HG03469 (cell line): ENCODE results near the gene GRAMD4.

Source experiments
- ATAC-seq: cut with Tn5 transposase; IDR thresholded peaks from one replicate; pipeline ENCODE4 v1.9.1; 2021; ENCODE audit warnings: mild to moderate bottlenecking, moderate library complexity, moderate number of reproducible peaks; ENCODE audit not compliant: unreplicated experiment

The GRAMD4 gene

DNA sequence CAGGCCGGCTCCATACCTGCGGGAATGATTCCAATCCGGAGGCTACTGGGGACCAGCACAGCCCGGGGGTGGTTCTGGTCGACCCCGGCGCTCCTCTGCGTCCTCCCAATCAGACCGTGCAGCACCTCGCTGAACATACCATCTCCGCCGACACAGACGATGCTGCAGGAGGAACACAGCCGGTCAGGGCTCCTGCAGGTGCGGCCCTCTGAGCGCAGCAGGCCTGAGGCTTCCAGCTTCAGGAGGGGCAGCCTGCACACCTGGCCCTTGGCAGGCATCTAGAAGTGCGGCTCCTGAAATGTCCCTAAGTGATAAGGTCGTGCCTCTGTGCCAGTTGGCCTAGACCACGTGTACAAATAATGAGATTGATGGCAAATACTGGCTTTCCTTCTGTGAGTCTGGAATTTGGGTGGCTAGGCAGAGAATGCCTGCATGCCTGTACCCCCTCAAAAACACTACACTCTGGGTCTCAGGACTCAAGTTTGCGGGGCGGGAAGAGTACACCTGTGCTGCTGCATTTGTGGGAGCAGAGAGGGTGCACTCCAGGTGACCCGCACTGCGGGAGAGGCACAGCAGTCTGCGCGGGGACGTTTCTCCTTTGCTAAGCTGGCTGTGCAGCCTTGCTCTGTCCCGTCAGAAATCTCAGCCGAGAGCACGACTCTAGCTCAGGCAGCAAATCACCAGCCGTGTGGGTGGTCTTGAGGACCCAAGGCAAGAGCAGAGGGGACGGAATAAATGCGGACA lies 87.8 kb downstream of the GRAMD4 start:
- ATAC-seq, result no peak

DNA sequence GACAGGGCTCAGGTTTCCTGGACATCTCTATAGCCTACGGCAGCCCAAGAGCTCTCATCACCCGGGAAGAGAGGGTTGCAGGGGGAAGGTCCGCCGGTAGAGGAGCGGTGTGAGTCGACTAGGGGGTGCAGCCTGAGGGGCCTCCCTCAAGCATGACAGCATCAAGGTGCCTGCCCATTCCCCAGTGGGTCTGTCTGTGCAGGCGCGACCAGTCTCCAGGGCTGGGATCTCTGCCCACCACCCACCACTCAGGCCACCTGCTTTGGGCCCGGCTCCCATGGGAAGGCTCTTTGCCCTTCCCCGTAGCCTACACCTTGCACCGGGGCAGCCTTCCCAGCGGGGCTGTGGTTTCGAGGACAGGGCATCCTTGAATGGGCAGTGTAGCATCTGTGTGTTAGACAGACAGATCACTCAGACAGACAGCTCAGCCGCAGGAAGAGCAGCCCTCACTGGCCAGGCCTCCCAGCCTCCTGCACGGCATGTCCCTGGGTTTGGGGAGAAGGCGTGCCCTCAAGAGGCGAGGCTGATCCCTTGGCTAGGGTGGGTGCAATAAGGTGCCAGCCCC lies 88.7 kb downstream of the GRAMD4 start:
- ATAC-seq, result no peak

DNA sequence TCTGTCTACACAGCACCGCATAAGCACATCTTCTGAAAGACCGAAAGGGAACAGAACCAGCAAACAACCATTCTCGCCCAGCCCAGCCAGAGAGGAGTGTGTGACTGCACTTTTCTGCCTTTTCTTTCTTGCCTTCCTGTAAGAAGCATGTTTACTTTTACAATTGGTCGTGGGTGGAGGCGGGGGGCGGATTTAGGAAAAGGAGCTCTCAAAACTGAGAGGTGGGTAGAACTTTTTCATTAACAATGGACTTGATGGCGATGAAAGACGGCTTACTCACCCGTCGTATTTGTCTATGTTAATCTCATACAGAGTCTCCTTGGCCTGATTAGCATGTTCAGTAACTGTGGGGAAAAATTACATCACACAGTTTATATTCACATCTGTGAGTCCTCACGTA lies 90.6 kb downstream of the GRAMD4 start:
- no peak for ATAC-seq

DNA sequence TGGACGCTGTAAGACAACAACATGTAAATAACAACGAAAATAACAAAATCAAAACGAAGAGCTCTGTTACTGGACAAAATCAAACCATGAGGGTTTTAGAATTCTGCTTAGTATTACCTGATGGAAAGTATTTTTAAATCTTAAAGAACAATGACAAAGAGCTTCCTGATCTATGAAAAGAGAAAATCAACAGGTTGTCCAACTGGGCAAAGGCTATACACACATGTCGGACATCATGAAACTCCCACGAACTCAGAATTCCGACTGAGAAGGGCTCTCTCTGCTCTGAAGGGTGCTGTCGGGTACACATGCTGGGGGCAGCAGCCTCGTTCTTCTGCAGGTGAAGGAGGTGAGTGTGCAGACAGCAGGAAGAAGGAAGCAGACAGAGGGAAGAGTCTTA lies 92.1 kb downstream of the GRAMD4 start:
- ATAC-seq, result no peak

DNA sequence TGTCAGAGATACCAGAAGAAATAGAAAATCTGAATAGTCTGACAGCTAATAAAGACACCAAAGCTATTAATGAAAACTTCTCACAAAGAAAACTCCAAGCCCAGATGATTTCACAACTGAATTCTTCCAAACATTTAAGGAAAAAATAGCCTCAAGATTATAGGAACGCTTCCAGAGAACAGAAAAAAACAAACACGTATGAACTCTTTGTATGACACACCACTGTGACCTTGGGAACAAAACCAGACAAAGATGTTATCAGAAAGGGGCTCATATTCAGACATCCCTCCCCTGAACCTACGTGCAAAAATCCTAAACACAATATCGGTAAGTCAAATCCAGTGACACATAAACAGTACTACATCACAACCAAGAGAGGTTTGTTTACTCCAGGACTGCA lies 94.4 kb downstream of the GRAMD4 start:
- ATAC-seq, result no peak

DNA sequence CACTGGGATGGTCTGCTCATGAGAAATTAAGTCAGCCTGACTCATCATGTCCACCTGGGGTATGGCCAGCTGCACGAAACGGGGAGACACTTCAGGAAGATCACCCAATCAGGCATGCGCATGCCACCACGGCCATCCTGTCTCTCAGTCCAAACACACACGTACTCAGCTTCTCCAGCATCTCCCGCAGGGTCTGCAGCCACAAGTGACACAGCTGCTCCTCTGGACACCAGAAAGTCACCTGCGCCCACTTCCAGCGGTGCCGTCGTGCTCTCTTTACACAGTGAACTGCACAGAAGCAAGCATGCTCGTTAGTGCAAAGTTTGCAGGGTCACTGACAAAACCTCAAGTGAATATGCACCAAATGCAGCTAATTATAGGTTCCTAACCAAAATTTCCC lies 99.7 kb downstream of the GRAMD4 start:
- no peak for ATAC-seq

DNA sequence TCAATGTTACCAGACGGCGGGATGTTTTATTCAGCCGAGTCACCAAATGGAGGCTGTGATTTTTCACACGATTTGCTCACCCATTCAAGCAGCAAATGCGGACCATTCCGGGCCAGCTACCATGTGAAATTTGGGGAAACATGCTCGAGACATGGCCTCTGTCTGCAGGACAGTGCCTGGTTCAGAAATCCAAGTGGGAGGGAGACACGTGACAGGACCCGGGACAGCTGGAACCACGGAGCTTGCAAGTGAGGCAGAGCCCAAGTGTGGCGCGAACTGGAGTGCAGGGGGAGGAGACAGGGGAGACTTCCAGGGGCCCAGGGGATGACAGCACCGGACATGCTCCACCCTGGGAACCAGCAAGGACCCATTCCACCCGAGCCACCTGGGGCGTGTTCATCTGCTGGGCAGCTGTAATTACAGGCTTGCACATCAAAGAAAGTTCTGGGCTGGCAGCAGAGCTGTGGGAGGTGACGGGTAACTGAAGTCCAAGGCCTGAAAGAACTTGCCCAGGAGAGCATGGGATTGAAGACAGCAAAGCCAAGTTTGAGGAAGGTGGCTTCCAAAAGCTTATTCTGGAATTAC lies 101.4 kb downstream of the GRAMD4 start:
- ATAC-seq, result no peak

DNA sequence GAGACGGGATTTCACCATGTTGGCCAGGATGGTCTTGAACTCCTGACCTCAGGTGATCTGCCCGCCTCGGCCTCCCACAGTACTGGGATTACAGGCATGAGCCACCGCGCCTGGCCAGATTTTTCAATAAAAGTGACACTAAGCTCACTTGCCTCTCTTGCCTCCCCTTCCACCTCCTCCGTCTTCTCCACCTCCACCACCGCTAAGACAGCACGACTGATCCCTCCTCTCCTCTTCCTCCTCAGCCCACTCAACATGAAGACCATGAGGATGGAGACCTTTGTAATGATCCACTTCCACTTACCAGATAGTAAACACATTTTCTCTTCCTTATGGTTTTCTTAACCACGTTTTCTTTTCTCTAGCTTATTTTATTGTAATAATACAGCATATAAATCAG lies 103.7 kb downstream of the GRAMD4 start:
- ATAC-seq, result no peak

DNA sequence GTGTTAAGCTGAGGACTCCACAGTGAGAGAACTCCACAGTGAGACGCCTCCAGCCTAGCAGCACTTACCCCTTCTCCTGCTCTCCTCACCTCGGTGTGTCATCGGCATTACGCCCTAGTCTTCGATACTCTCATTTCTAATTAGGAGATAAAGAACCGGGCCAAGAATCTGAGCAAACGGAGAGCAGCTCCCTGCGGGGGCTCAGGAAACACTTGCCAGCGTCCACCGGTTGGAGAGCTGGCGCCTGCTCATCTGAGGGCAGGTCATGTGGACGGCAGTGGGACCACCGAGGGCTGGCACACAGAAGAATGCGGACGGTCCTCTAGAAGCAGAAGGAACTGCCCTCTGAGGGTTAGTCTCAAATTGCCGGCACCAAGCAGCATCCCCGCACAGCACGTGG lies 104.9 kb downstream of the GRAMD4 start:
- ATAC-seq, result no peak

DNA sequence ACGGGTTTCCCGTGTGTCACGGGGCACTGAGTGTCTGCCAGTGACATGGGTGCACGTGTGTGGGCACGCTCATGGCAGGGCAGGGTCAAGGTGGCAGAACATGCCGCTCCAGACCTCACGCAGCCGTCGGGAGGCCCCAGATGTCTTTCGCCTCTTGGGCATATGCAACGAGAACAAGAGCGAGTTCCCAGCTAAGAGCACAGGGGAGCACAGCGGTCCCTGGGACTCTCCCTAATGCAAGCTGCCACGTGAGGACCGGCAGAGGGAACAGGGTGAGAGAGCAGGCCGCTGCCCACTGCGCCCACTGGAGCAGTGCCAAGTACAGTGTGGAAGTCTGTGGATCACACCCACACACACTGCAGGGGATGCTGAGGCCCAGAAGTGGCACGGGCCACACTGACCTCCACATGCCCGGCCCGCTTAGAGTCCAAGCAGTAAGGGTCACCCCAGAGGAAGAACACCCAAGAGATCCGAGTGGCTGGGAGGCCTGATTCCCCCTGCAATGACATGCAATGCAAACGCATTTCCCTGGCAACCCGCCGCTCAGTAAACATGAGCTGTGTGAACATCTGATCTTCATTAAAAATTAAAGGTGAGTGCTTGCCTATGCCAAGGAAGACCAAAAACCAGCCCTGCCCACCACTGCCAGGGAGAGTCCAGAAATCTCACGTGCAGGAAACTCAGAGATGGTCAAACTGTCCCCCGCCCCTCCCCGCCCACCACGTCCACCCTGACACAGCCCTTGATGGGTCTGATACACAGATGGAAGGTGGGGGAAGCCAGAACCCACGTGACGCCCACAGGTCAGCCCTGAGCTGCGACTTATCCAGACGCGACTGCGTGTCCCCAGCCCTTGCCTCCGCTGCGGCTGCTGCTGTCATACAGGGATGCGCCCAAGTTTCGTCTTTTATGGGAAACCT lies 106.1 kb downstream of the GRAMD4 start:
- ATAC-seq, result no peak

DNA sequence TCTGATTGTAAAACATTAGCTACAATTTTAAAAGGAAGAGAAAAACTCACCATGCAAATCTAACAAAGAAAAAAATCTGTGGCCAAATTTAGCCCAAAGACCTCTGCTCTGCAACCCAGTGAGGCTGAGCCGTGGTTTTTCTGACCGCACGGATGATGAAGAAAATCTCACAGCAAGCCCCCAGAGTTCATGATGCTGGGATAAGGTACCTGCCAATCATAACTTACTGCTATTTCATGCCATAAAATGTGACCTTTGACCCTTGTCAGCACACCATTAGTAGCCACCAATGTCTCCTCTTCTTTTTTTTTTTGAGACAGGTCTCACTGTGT lies 106.8 kb downstream of the GRAMD4 start:
- ATAC-seq, result no peak

DNA sequence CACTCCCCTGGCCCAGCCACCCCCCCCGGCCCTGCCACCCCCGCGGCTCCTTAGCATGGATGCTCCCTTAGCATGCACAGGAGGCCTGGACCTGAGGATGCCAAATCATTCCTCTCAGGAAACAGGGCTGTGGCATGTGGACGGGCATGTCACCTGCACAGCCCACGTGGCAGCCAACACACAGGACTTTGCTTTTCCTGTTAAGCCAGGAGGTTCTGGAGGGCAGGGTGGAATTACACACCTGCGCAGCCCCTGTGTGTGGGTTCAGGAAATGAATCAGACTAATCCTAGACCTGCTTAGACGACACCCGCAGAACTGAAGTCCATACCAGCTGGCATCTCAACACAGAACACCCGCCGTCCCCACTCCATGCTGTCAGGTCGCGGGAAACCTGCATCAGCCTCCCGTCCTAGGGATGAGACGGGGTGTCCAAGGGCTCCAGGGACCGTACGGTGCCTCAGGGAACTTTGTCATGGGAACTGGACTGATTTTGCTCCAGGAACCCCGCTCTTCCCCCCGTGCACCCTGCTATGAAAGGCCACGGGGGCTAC lies 107.7 kb downstream of the GRAMD4 start:
- ATAC-seq, result no peak

DNA sequence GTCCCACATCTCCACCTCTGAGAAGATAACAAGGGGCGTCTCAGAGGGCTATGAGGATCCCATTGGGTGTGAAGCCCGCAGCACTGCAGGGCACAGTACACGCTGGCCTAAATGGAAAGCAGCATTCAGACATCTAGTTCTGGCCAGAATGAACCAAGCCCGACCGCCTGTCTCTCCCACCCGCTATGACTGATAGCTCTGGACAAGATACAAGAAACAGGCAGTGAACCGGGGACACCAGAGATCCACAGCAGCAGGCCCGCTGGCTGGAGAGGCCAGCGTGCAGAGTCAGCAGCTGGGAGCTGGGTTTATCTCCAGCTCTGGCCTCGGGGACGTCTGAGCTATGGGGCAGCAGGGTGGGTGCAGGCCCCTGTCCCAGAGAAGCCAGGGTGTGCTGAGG lies 108.3 kb downstream of the GRAMD4 start:
- no peak for ATAC-seq
